Inflammatory macrophage (primary cell): ENCODE measurements around the gene ERMAP.
"Not testable (repeated sequence)": the region's sequence is repeated elsewhere in the genome, so short reads cannot be mapped to it uniquely, and the experiment has no call there.

Experiments used
- DNase-seq, 2 donors: peaks; one replicate each; pipeline ENCODE4 v3.0.0-alpha.2; 2020 to 2022

Gene ERMAP

DNA sequence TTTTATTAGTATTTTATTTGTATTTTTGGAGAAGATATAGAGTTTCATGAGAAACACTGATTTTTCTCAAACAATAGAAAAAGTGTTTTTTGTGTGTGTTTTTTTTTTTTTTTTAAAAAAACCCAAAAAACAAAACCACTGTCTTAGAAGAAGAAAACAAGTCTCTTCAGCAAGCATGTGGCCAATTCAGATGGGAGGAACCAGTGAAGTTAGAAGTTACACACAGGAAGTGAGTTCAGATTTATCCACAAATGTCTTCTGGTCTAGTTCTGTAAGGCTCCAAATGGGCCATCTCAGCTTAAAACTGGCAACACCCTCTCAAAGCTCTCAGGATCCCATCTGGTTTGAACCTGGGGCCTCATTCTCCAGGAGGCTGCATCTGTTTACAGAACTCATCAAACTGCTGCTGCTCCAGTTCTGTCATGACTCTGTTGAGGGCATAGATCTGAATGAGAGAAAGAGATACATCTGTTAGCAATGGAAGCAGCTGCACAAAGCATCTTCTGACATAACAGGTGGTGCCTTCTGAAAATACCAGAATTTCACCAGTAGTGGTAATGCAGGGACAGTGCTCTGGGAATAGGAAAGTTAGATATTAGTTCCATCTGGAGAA lies 9.8 kb upstream of the ERMAP start:
- DNase-seq, result no peak

- not testable (repeated sequence) for DNase-seq
These were observed 2.1 kb upstream of the ERMAP start for GRCh38 chr1:42814815-42815214.

DNA sequence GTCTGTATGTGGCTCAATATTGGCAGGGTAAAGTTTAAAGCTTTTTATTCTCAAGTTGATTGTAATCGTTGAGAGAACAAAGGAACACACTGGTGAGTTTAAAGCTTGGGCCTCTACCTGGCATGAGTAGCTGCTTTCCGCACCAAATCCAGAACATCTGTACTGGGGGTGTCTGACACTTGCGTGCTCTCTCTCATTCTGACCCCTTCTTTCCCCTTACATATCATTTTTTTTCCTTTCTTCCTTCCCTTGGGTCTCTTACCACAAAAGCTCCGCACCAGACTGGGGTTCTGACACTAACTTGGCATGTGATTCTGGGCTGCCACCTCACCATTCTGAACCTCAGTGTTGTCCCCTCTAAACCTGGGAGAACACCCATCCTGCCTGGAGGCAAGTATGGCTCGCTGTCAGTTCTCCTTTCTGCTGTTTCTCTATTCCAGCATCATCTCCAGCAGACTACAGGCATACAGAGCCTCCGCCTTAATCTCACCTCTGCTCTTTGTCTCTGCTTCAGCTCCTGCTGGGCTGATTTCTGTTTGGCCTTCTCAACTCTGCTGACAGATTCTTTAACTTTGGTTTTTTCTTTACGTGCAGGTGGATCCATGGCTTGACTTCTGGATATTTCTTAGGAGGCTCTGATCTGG lies 859 bp upstream of the ERMAP start:
- DNase-seq, result no peak

DNA sequence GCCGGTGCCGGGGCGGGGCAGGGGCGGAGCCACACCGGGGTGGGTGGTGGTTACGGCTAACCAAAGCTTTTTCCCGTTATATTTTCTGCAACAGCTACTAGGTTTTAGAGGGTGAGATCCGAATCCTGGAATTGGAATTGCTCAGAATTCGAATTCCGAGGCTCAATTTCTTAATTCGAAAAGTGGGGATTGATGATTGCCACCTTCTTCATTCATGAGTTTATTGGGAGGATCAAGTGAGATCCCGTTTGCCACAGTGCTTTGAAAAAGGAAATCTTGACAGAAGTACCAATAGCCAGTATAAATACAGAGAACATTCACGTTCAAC lies 482 bp downstream of the ERMAP start:
- no peak for DNase-seq

DNA sequence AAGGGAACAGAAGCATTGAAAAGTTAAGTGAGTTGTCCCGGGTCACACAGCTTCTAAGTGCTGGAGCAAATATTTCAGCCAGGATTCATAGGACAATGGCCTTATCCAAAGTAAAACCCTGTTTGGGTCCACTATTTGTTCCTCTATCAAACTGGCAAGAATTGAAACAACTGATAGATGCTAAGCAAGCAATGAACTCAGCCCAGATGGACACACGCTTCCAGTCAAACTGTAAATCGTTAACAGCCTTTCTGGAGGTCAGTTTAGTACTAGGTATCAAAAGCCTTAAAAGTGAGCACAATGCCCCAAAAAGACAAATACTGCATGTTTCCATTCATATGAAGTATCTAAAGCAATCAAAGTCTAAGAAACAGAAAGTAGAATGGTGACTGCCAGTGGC lies 1.1 kb downstream of the ERMAP start:
- no peak for DNase-seq

- no peak for DNase-seq
These were observed 3.9 kb downstream of the ERMAP start for GRCh38 chr1:42820813-42821212.

GRCh38 chr1:42821690-42822089 lies 4.8 kb downstream of the ERMAP start:
- no peak for DNase-seq

DNA sequence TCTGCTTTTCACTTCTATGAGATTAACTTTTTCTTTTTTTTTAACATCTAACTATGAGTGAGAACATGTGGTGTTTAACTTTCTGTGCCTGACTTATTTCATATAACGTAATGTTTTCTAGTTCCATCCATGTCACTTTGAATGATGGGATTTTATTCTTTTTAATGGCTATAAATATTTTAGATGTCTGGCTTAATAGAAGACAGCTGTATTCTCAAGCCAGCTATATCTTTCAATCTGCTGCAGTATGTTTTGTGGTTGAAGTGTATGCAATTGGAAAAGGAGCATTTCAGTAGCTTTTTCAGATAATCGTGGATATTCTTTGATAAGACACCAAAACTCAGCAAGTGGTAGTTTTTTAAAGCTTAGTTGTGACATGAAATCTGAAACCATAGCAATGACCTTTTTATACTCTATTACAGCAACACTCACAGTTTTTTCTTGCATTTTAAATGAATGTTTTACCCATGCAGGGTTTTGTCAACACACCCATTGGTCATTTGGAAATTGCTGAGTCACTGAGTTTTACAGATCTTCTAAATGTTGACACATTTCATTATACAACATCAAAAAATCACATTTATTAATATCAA lies 6.0 kb downstream of the ERMAP start:
- peak in 1 of 2 donors; percentile 46 for DNase-seq

DNA sequence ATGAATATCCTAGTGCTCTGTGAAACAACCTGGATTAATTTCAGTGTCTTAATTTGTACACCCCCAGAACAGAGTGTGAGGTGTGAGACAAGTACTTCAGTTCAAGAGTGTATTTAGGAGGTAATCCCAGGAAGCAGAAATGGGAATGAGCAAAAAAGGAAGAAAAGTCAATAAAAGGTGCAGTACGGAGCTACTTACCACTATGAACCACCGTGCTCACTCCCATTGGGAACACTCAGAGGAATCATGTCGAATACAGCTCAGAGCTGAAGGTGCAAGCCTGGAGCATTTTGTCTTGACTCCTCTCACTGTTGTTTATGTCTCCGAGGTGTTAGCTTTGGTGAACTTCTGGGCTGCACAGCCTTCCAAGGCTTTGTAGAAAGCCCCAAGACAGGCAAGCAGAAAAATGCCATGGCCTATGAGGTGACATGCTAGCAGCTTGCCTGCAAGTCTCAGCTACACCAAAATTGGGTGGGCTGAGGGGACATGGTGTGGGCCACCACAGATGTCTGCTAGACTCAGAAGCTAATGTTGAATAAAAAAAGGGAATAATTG lies 7.6 kb downstream of the ERMAP start:
- no peak for DNase-seq

GRCh38 chr1:42825036-42825851 lies 8.3 kb downstream of the ERMAP start:
- DNase-seq, result no peak

DNA sequence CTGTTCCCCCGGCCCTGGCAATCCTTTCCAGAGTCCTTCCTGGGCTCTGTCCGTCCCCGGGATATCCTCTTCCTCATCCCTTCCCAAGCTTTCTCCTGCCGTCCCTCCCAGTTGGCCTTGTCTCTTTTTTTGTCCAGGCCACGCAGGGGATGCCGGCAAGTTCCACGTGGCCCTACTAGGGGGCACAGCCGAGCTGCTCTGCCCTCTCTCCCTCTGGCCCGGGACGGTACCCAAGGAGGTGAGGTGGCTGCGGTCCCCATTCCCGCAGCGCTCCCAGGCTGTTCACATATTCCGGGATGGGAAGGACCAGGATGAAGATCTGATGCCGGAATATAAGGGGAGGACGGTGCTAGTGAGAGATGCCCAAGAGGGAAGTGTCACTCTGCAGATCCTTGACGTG lies 13.7 kb downstream of the ERMAP start:
- DNase-seq, result no peak

- DNase-seq, result no peak
These were observed 14.4 kb downstream of the ERMAP start for GRCh38 chr1:42831273-42831672.

GRCh38 chr1:42832641-42833240 lies 15.8 kb downstream of the ERMAP start:
- DNase-seq, result no peak

- peak; percentile 3 to 17 for DNase-seq
These were observed 17.1 kb downstream of the ERMAP start for GRCh38 chr1:42833981-42834380.

DNA sequence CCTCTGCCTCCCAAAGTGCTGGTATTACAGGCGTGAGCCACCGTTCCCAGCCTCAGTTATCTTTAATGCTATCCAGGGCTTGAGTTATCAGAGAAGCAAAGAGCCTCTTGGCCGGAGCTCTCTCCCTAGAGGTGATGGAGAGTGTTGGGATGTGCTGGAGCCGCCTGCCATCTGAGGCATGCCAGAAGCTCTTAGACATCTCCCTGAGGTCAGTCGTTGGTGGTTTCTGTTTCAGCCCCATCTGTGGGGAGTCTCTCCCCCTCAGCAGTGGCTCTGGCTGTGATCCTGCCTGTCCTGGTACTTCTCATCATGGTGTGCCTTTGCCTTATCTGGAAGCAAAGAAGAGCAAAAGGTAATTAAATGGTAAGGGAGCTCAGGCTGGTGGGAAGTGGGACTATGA lies 17.9 kb downstream of the ERMAP start:
- DNase-seq, result no peak

GRCh38 chr1:42835422-42835821 lies 18.5 kb downstream of the ERMAP start:
- no peak for DNase-seq

DNA sequence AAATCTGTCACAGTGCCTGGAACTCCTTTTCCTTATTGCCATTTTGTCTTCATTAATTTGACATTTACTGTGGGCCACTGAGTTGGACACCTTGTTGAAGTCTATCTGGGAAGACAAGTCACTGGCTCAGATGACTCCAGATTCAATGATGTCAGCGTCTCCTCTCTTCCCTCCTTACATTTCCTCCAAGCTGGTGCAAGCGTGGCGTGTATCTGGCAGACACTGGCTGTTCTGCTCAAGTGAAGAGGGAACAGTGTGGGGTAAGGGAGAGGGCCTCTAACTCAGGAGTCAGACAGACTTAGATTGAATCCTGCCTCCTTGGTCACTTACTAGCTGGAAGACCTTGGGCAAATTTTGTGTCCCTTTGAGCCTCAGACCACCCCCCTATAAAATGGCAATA lies 20.8 kb downstream of the ERMAP start:
- DNase-seq, result peak; percentile 36 to 54

DNA sequence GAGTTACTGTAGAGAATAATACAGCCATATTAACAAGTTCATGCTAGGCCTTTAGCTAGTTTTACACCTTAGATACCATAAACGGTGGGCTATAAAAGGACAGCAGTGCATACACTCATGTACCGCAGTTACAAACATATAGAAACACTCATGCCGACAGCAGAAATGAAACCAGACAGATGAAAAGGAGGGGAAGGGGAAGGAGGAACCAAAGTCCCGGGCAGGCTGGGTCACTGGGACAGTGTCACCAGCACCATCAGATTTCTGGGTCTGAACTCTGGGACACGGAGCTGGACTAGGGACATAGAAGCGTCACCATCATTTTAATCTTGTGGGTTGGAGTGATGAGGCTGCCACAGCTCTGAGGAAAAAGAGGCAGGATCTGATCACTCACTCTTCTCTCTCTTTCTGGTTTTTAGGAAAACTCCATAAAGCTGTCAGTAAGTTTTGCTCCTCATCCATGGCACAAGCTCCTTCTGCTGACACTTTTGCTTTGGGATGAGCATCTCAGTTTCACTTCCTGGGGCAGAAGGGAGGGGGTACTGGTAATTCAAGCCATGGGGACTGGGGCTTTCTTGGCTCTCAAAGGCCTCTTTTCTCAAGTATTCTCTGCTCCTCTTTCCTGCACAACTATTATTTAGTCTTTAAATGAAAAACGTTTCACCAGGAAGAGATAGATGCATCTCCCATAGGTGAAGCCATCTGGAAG lies 21.7 kb downstream of the ERMAP start:
- DNase-seq, result peak; percentile 26 to 44

GRCh38 chr1:42841010-42841409 lies 24.1 kb downstream of the ERMAP start:
- DNase-seq, result no peak

DNA sequence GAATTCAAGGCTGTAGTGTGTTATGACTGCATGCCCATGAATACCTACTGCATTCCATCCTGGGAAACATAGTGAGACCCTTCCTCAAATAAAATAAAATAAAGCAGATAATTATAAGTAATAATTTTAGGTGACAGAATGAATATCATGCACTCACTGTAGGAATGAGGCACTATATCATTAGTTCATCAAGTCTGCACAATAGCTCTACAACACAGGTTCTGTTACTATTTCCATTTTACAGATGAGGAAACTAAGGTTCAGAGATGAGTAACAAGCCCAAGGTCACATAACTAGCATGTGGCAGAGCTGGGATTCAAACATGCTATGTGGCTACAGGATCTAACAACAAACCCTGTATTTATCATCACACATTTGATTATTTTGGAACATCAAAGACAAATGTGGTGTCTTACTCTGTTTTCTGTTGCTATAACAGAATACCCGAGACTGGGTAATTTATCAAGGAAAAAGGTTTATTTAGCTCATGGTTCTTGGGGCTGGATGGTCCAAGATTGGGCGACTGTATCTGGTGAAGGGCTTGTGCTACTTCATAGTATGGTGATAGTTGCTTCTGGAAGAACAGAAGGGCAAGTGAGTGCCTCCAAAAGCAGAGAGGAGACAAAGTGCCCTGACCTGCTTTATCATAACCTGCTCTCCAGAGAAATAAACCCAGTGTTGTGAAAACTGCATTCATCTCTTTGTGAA lies 24.7 kb downstream of the ERMAP start:
- DNase-seq, result no peak

GRCh38 chr1:42844592-42845140 lies 27.7 kb downstream of the ERMAP start:
- peak; percentile 60 to 72 for DNase-seq
